Naive B cell (primary cell): ENCODE measurements around the gene AFAP1L1. TPM values are rescaled to one million over a fixed set of nuclear protein-coding genes. Genes with fewer than 3 reads are reported as not detected.

Experiments
- ATAC-seq, 2 donors: fragments of 150-1000 bp; cut with Tn5 transposase; 2 replicates each; pipeline ENCODE4 v1.10.0; 2021; ENCODE audit warnings: low read depth in 2 of 2, mild to moderate bottlenecking in 2 of 2, moderate library complexity in 2 of 2
- DNase-seq: peaks from one replicate; pipeline ENCODE4 v3.0.0; 2022
- H3K27ac Mint-ChIP-seq, 6 donors: one replicate each; pipeline ENCODE4 v1.8.0; 2020 to 2022; ENCODE audit warnings: mild to moderate bottlenecking in 6 of 6, mixed read lengths in 6 of 6, moderate library complexity in 5 of 6, inconsistent platforms in 2 of 6
- H3K27me3 Mint-ChIP-seq, 3 donors: one replicate each; pipeline ENCODE4 v1.8.0; 2021 to 2022; ENCODE audit warnings: mixed read lengths in 3 of 3, mild to moderate bottlenecking in 1 of 3
- H3K36me3 Mint-ChIP-seq, 2 donors: one replicate each; pipeline ENCODE4 v1.8.0; 2020 to 2022; ENCODE audit warnings: mixed read lengths in 2 of 2, inconsistent platforms in 1 of 2, mild to moderate bottlenecking in 1 of 2
- H3K4me1 Mint-ChIP-seq, 3 donors: one replicate each; pipeline ENCODE4 v1.8.0; 2020 to 2022; ENCODE audit warnings: mixed read lengths in 3 of 3, inconsistent platforms in 1 of 3, mild to moderate bottlenecking in 1 of 3, moderate library complexity in 1 of 3
- H3K4me3 Mint-ChIP-seq, 8 donors: one replicate each; pipeline ENCODE4 v1.8.0; 2020 to 2022; ENCODE audit warnings: mild to moderate bottlenecking in 8 of 8, mixed read lengths in 8 of 8, moderate library complexity in 8 of 8, inconsistent platforms in 2 of 8
- H3K9me3 Mint-ChIP-seq, 7 donors: one replicate each; pipeline ENCODE4 v1.8.0; 2020 to 2022; ENCODE audit warnings: mixed read lengths in 7 of 7, mild to moderate bottlenecking in 5 of 7, inconsistent platforms in 2 of 7, moderate library complexity in 1 of 7
- polyA plus RNA-seq, 6 donors: library from polyadenylated mRNA; unstranded; fragments of 300-500 nt; fragmentation: Illumina TruSeq; gene quantifications; one replicate each; pipeline ENCODE4 v1.2.3, GENCODE V29; 2021; ENCODE audit warnings: low read depth in 6 of 6

Gene AFAP1L1
- polyA plus RNA-seq, 6 donors from 2014 or later = 0.27 to 0.31 TPM; not detected in 4

GRCh38 chr5:149370878-149371277 lies 99.2 kb downstream of the AFAP1L1 start:
- ATAC-seq (no peak), DNase-seq (no peak)
- H3K9me3 Mint-ChIP-seq = no peaks in the 10 kb centered on the region
- no peak overlapping the region for H3K27ac Mint-ChIP-seq
- peaks cover 8 to 21% (median 14%) of the 10 kb centered on the region in 3 donors for H3K4me1 Mint-ChIP-seq
- H3K27me3 Mint-ChIP-seq = no peaks in the 10 kb centered on the region
- H3K36me3 Mint-ChIP-seq = no peaks in the 10 kb centered on the region
- H3K4me3 Mint-ChIP-seq = peak overlapping the region in 1 of 8 donors; percentile 35

- ATAC-seq = peak; percentile 72 to 84
- peak; percentile 47 for DNase-seq
- Mint-ChIP-seq H3K27ac (peak overlapping the region in 2 of 6 donors; percentile 24 to 68), H3K36me3 (no peaks in the 10 kb centered on the region), H3K4me1 (peaks cover 8 to 21% (median 14%) of the 10 kb centered on the region in 3 donors), H3K9me3 (no peaks in the 10 kb centered on the region), H3K27me3 (no peaks in the 10 kb centered on the region), H3K4me3 (no peak overlapping the region)
Measured at GRCh38 chr5:149371296-149371962, 99.8 kb downstream of the AFAP1L1 start.

- no peaks in the 10 kb centered on the region for H3K36me3 Mint-ChIP-seq
- H3K9me3 Mint-ChIP-seq = no peaks in the 10 kb centered on the region
- peaks cover 7 to 20% (median 10%) of the 10 kb centered on the region in 3 donors for H3K4me1 Mint-ChIP-seq
- H3K27ac Mint-ChIP-seq = no peak overlapping the region
- H3K27me3 Mint-ChIP-seq = no peaks in the 10 kb centered on the region
- no peak for ATAC-seq
- H3K4me3 Mint-ChIP-seq = no peak overlapping the region
- no peak for DNase-seq
Measured at GRCh38 chr5:149372076-149372795, 100.6 kb downstream of the AFAP1L1 start.

- no peak overlapping the region for H3K4me3 Mint-ChIP-seq
- no peaks in the 10 kb centered on the region for H3K9me3 Mint-ChIP-seq
- peaks cover 3 to 13% (median 4%) of the 10 kb centered on the region in 3 donors for H3K4me1 Mint-ChIP-seq
- no peak for DNase-seq
- ATAC-seq = no peak
- no peaks in the 10 kb centered on the region for H3K36me3 Mint-ChIP-seq
- H3K27me3 Mint-ChIP-seq = no peaks in the 10 kb centered on the region
- H3K27ac Mint-ChIP-seq = no peak overlapping the region
Measured at GRCh38 chr5:149372932-149373331, 101.3 kb downstream of the AFAP1L1 start.

GRCh38 chr5:149374303-149374702 lies 102.6 kb downstream of the AFAP1L1 start:
- Mint-ChIP-seq H3K9me3 (no peaks in the 10 kb centered on the region), H3K4me3 (no peak overlapping the region), H3K27ac (peak overlapping the region in 1 of 6 donors; percentile 91), H3K27me3 (peaks cover 0 to 6% (median 0%) of the 10 kb centered on the region in 3 donors), H3K36me3 (no peaks in the 10 kb centered on the region), H3K4me1 (peaks cover 0 to 6% (median 3%) of the 10 kb centered on the region in 3 donors)
- ATAC-seq (no peak), DNase-seq (no peak)

GRCh38 chr5:149374801-149375200 lies 103.1 kb downstream of the AFAP1L1 start:
- no peak for DNase-seq
- peaks cover 0 to 6% (median 0%) of the 10 kb centered on the region in 3 donors for H3K27me3 Mint-ChIP-seq
- no peaks in the 10 kb centered on the region for H3K36me3 Mint-ChIP-seq
- H3K4me3 Mint-ChIP-seq = no peak overlapping the region
- H3K27ac Mint-ChIP-seq = peak overlapping the region in 1 of 6 donors; percentile 91
- H3K9me3 Mint-ChIP-seq = no peaks in the 10 kb centered on the region
- peaks cover 0 to 6% (median 3%) of the 10 kb centered on the region in 3 donors for H3K4me1 Mint-ChIP-seq
- ATAC-seq = no peak

- peaks cover 0 to 6% (median 0%) of the 10 kb centered on the region in 3 donors for H3K27me3 Mint-ChIP-seq
- DNase-seq (no peak), ATAC-seq (no peak)
- H3K4me3 Mint-ChIP-seq = no peak overlapping the region
- H3K9me3 Mint-ChIP-seq = no peaks in the 10 kb centered on the region
- H3K4me1 Mint-ChIP-seq = peaks cover 0 to 6% (median 3%) of the 10 kb centered on the region in 3 donors
- no peaks in the 10 kb centered on the region for H3K36me3 Mint-ChIP-seq
- peak overlapping the region in 2 of 6 donors; percentile 5 to 38 for H3K27ac Mint-ChIP-seq
Measured at GRCh38 chr5:149375434-149375833, 103.8 kb downstream of the AFAP1L1 start.

GRCh38 chr5:149376104-149376503 lies 104.4 kb downstream of the AFAP1L1 start:
- ATAC-seq (no peak), DNase-seq (no peak)
- Mint-ChIP-seq H3K36me3 (no peaks in the 10 kb centered on the region), H3K27me3 (peaks cover 0 to 6% (median 0%) of the 10 kb centered on the region in 3 donors), H3K4me1 (peaks cover 0 to 6% (median 3%) of the 10 kb centered on the region in 3 donors), H3K4me3 (no peak overlapping the region), H3K27ac (no peak overlapping the region), H3K9me3 (no peaks in the 10 kb centered on the region)

GRCh38 chr5:149376711-149377447 lies 105.2 kb downstream of the AFAP1L1 start:
- no peak for ATAC-seq
- Mint-ChIP-seq H3K27ac (no peak overlapping the region), H3K36me3 (no peaks in the 10 kb centered on the region), H3K27me3 (peaks cover 0 to 14% (median 0%) of the 10 kb centered on the region in 3 donors), H3K4me3 (no peak overlapping the region), H3K4me1 (peaks cover 0 to 4% (median 2%) of the 10 kb centered on the region in 3 donors), H3K9me3 (no peaks in the 10 kb centered on the region)
- no peak for DNase-seq

GRCh38 chr5:149378241-149378820 lies 106.7 kb downstream of the AFAP1L1 start:
- H3K36me3 Mint-ChIP-seq = no peaks in the 10 kb centered on the region
- no peaks in the 10 kb centered on the region for H3K9me3 Mint-ChIP-seq
- peaks cover 0 to 8% (median 6%) of the 10 kb centered on the region in 3 donors for H3K4me1 Mint-ChIP-seq
- H3K27ac Mint-ChIP-seq = no peak overlapping the region
- ATAC-seq = no peak
- H3K27me3 Mint-ChIP-seq = peaks cover 0 to 16% (median 0%) of the 10 kb centered on the region in 3 donors
- DNase-seq = no peak
- no peak overlapping the region for H3K4me3 Mint-ChIP-seq

- DNase-seq = no peak
- no peak within 1 kb of the TSS for H3K4me3 Mint-ChIP-seq
- no peaks in the 10 kb centered on the region for H3K9me3 Mint-ChIP-seq
- peaks cover 0 to 8% (median 6%) of the 10 kb centered on the region in 3 donors for H3K4me1 Mint-ChIP-seq
- H3K27ac Mint-ChIP-seq = no peak within 1 kb of the TSS
- no peak for ATAC-seq
- peaks cover 0 to 16% (median 0%) of the 10 kb centered on the region in 3 donors for H3K27me3 Mint-ChIP-seq
- no peaks in the 10 kb centered on the region for H3K36me3 Mint-ChIP-seq
Measured at GRCh38 chr5:149379177-149379761, 107.6 kb downstream of the AFAP1L1 start, which contains the start of gene IL17B. Gene IL17B, minus strand, starts transcription at chr5:149379292. Its CDS starts 67 bp downstream, at chr5:149379225.

GRCh38 chr5:149379818-149380374 lies 108.2 kb downstream of the AFAP1L1 start:
- H3K27me3 Mint-ChIP-seq = peaks cover 0 to 16% (median 0%) of the 10 kb centered on the region in 3 donors
- no peak overlapping the region for H3K4me3 Mint-ChIP-seq
- no peak for DNase-seq
- peaks cover 0 to 8% (median 6%) of the 10 kb centered on the region in 3 donors for H3K4me1 Mint-ChIP-seq
- H3K9me3 Mint-ChIP-seq = no peaks in the 10 kb centered on the region
- H3K36me3 Mint-ChIP-seq = no peaks in the 10 kb centered on the region
- ATAC-seq = no peak
- H3K27ac Mint-ChIP-seq = no peak overlapping the region
